Measurements from ENCODE around the gene PROC.

The PROC gene

GRCh38 chr2:127419448-127420038 is 1.3 kb downstream of the PROC start:
- DNase-seq (ENCODE audit: low read depth), result no peak
- no peak overlapping the region for H3K4me3 ChIP-seq (ENCODE audit: low read depth, low read length)
- no peak for TF ChIP-seq CTCF (IDR thresholded peaks at IDR 0.05; ENCODE audit: low read depth, low read length, missing control alignments)

GRCh38 chr2:127420039-127420864 is 2.0 kb downstream of the PROC start:
- no peak overlapping the region for H3K4me3 ChIP-seq (ENCODE audit: low read depth, low read length)
- DNase-seq (ENCODE audit: low read depth), result no peak
- no peak for TF ChIP-seq CTCF (IDR thresholded peaks at IDR 0.05; ENCODE audit: low read depth, low read length, missing control alignments)

- no peak for DNase-seq (ENCODE audit: low read depth)
- TF ChIP-seq CTCF (IDR thresholded peaks at IDR 0.05; ENCODE audit: low read depth, low read length, missing control alignments), result no peak
- H3K4me3 ChIP-seq (ENCODE audit: low read depth, low read length), result no peak overlapping the region
Measured at GRCh38 chr2:127421116-127421800, 3.0 kb downstream of the PROC start.

GRCh38 chr2:127421871-127422558 is 3.8 kb downstream of the PROC start:
- no peak for DNase-seq (ENCODE audit: low read depth)
- TF ChIP-seq CTCF (IDR thresholded peaks at IDR 0.05; ENCODE audit: low read depth, low read length, missing control alignments), result no peak
- H3K4me3 ChIP-seq (ENCODE audit: low read depth, low read length), result no peak overlapping the region

- H3K4me3 ChIP-seq (ENCODE audit: low read depth, low read length), result no peak overlapping the region
- DNase-seq (ENCODE audit: low read depth), result no peak
- no peak for TF ChIP-seq CTCF (IDR thresholded peaks at IDR 0.05; ENCODE audit: low read depth, low read length, missing control alignments)
Measured at GRCh38 chr2:127422559-127423477, 4.6 kb downstream of the PROC start.

- no peak overlapping the region for H3K4me3 ChIP-seq (ENCODE audit: low read depth, low read length)
- no peak for DNase-seq (ENCODE audit: low read depth)
- no peak for TF ChIP-seq CTCF (IDR thresholded peaks at IDR 0.05; ENCODE audit: low read depth, low read length, missing control alignments)
Measured at GRCh38 chr2:127423478-127423843, 5.2 kb downstream of the PROC start.
